Activated CD4-positive, alpha-beta memory T cell treated with anti-CD3 and anti-CD28 coated beads, Interleukin-2, amount 10 ng/mL, durations not matched to agents 7 days and 5 days (primary cell): ENCODE measurements around the gene TMEM59L. TPM values are rescaled to one million over a fixed set of nuclear protein-coding genes. Genes with fewer than 3 reads are reported as not detected.

Experiments used
- CTCF ChIA-PET: fragments of 350-600 bp; sonication (Branson Sonifier 250); formaldehyde crosslinking; loops from one replicate; lab custom pipeline; 2021; ENCODE audit warnings: antibody characterized with exemption, inconsistent platforms; lab: Charles Lee
- POLR2A ChIA-PET: fragments of 350-600 bp; sonication (Branson Sonifier 250); formaldehyde crosslinking; loops from one replicate; lab custom pipeline; 2021; ENCODE audit warnings: antibody characterized with exemption; lab: Charles Lee
- DNase-seq: peaks from one replicate; pipeline ENCODE4 v3.0.0-alpha.2; 2020
- H3K27ac Mint-ChIP-seq: one replicate; pipeline ENCODE4 v1.8.0; 2021; ENCODE audit warnings: mild to moderate bottlenecking, mixed read lengths
- H3K27me3 Mint-ChIP-seq: one replicate; pipeline ENCODE4 v1.8.0; 2021; ENCODE audit warnings: mixed read lengths
- H3K36me3 Mint-ChIP-seq: one replicate; pipeline ENCODE4 v1.8.0; 2021; ENCODE audit warnings: low read depth, mixed read lengths
- H3K4me1 Mint-ChIP-seq: one replicate; pipeline ENCODE4 v1.8.0; 2021; ENCODE audit warnings: mixed read lengths
- H3K4me3 Mint-ChIP-seq: one replicate; pipeline ENCODE4 v1.8.0; 2021; ENCODE audit warnings: mild to moderate bottlenecking, mixed read lengths
- H3K9me3 Mint-ChIP-seq: one replicate; pipeline ENCODE4 v1.8.0; 2021; ENCODE audit warnings: mixed read lengths
- total RNA-seq, 2 experiments: library from RNA; stranded (reverse); gene quantifications; one replicate each; pipeline ENCODE4 v1.2.3, GENCODE V29; 2021

The TMEM59L gene
- total RNA-seq, 2 experiments from 2014 or later, result 0.13 TPM; not detected in 1

- no peaks in the 10 kb centered on the region for H3K36me3 Mint-ChIP-seq
- H3K27ac Mint-ChIP-seq, result no peak overlapping the region
- no peak overlapping the region for H3K4me3 Mint-ChIP-seq
- POLR2A ChIA-PET, result no interaction called here
- H3K9me3 Mint-ChIP-seq, result no peaks in the 10 kb centered on the region
- CTCF ChIA-PET, result no interaction called here
- H3K27me3 Mint-ChIP-seq, result peaks cover 25% of the 10 kb centered on the region
- peaks cover 6% of the 10 kb centered on the region for H3K4me1 Mint-ChIP-seq
- DNase-seq, result no peak
Observed at GRCh38 chr19:18618236-18618635, 5.6 kb downstream of the TMEM59L start.

GRCh38 chr19:18620311-18620710 lies 7.6 kb downstream of the TMEM59L start:
- H3K27ac Mint-ChIP-seq, result no peak overlapping the region
- H3K27me3 Mint-ChIP-seq, result peaks cover 5% of the 10 kb centered on the region
- no peak for DNase-seq
- no peaks in the 10 kb centered on the region for H3K9me3 Mint-ChIP-seq
- CTCF ChIA-PET, result no interaction called here
- no peaks in the 10 kb centered on the region for H3K36me3 Mint-ChIP-seq
- H3K4me3 Mint-ChIP-seq, result no peak overlapping the region
- peaks cover 2% of the 10 kb centered on the region for H3K4me1 Mint-ChIP-seq
- POLR2A ChIA-PET, result no interaction called here

GRCh38 chr19:18620902-18621301 lies 8.2 kb downstream of the TMEM59L start:
- DNase-seq, result no peak
- no peak overlapping the region for H3K4me3 Mint-ChIP-seq
- ChIA-PET CTCF (no interaction called here), POLR2A (no interaction called here)
- H3K27me3 Mint-ChIP-seq, result peaks cover 3% of the 10 kb centered on the region
- H3K27ac Mint-ChIP-seq, result no peak overlapping the region
- no peaks in the 10 kb centered on the region for H3K36me3 Mint-ChIP-seq
- H3K4me1 Mint-ChIP-seq, result peaks cover 2% of the 10 kb centered on the region
- H3K9me3 Mint-ChIP-seq, result no peaks in the 10 kb centered on the region

- no peak overlapping the region for H3K27ac Mint-ChIP-seq
- H3K9me3 Mint-ChIP-seq, result no peaks in the 10 kb centered on the region
- DNase-seq, result no peak
- H3K36me3 Mint-ChIP-seq, result no peaks in the 10 kb centered on the region
- H3K4me1 Mint-ChIP-seq, result peaks cover 2% of the 10 kb centered on the region
- H3K4me3 Mint-ChIP-seq, result no peak overlapping the region
- peaks cover 6% of the 10 kb centered on the region for H3K27me3 Mint-ChIP-seq
- ChIA-PET CTCF (no interaction called here), POLR2A (no interaction called here)
Observed at GRCh38 chr19:18626906-18627305, 14.2 kb downstream of the TMEM59L start.

GRCh38 chr19:18629166-18630088 lies 16.8 kb downstream of the TMEM59L start:
- Mint-ChIP-seq H3K27ac (no peak overlapping the region), H3K4me1 (no peaks in the 10 kb centered on the region), H3K9me3 (no peaks in the 10 kb centered on the region), H3K27me3 (peaks cover 10% of the 10 kb centered on the region), H3K36me3 (no peaks in the 10 kb centered on the region), H3K4me3 (no peak overlapping the region)
- POLR2A ChIA-PET, result no interaction called here
- no peak for DNase-seq
- CTCF ChIA-PET, result interaction anchor here (0.9 to 1.0 kb wide), 2 partner anchors 15 to 35 kb away, joined by 3 read pairs; no protein-coding TSS in a partner anchor

GRCh38 chr19:18633321-18633720 lies 20.7 kb downstream of the TMEM59L start:
- CTCF ChIA-PET, result no interaction called here
- Mint-ChIP-seq H3K27ac (no peak overlapping the region), H3K27me3 (peaks cover 13% of the 10 kb centered on the region), H3K9me3 (no peaks in the 10 kb centered on the region), H3K4me3 (no peak overlapping the region), H3K4me1 (peaks cover 29% of the 10 kb centered on the region), H3K36me3 (no peaks in the 10 kb centered on the region)
- POLR2A ChIA-PET, result interaction anchor here (1.4 kb wide), 1 partner anchor 199 kb away, joined by 4 read pairs; the partner anchor contains the start of gene UPF1
- DNase-seq, result no peak

- Mint-ChIP-seq H3K27ac (no peak overlapping the region), H3K4me3 (no peak overlapping the region), H3K4me1 (peaks cover 36% of the 10 kb centered on the region), H3K9me3 (no peaks in the 10 kb centered on the region), H3K36me3 (no peaks in the 10 kb centered on the region), H3K27me3 (peaks cover 12% of the 10 kb centered on the region)
- ChIA-PET POLR2A (interaction anchor here (1.1 to 2.0 kb wide), 4 partner anchors 63 to 285 kb away, joined by 3 to 4 read pairs (median 4); partner anchors contain the start of genes COPE, DDX49, FKBP8 and UBA52), CTCF (interaction anchor here (0.7 kb wide), 1 partner anchor 45 kb away, joined by 3 read pairs; no protein-coding TSS in a partner anchor)
- no peak for DNase-seq
Observed at GRCh38 chr19:18634612-18635297, 22.1 kb downstream of the TMEM59L start.

- ChIA-PET CTCF (no interaction called here), POLR2A (interaction anchor here (1.1 to 2.0 kb wide), 3 partner anchors 64 to 284 kb away, joined by 3 to 4 read pairs (median 3); partner anchors contain the start of genes COPE, DDX49, FKBP8 and UBA52)
- Mint-ChIP-seq H3K27me3 (peaks cover 9% of the 10 kb centered on the region), H3K4me1 (peaks cover 37% of the 10 kb centered on the region), H3K27ac (peak overlapping the region; percentile 89), H3K9me3 (no peaks in the 10 kb centered on the region), H3K36me3 (no peaks in the 10 kb centered on the region), H3K4me3 (peak overlapping the region; percentile 80)
- DNase-seq, result no peak
Observed at GRCh38 chr19:18635831-18636182, 23.1 kb downstream of the TMEM59L start.

GRCh38 chr19:18636183-18636968 lies 23.7 kb downstream of the TMEM59L start:
- POLR2A ChIA-PET, result no interaction called here
- Mint-ChIP-seq H3K9me3 (no peaks in the 10 kb centered on the region), H3K4me3 (peak overlapping the region; percentile 80), H3K4me1 (peaks cover 37% of the 10 kb centered on the region), H3K27me3 (peaks cover 9% of the 10 kb centered on the region), H3K36me3 (no peaks in the 10 kb centered on the region), H3K27ac (peak overlapping the region; percentile 89)
- DNase-seq, result peak; percentile 99
- CTCF ChIA-PET, result no interaction called here

GRCh38 chr19:18636969-18637629 lies 24.4 kb downstream of the TMEM59L start, which contains the start of gene KLHL26:
Gene KLHL26 (plus strand): TSS chr19:18637028. CDS start chr19:18637055, 27 bp downstream.
- ChIA-PET POLR2A (no interaction called here), CTCF (no interaction called here)
- Mint-ChIP-seq H3K4me3 (peak within 1 kb of the TSS; percentile 80), H3K36me3 (no peaks in the 10 kb centered on the region), H3K27ac (peak within 1 kb of the TSS; percentile 89), H3K4me1 (peaks cover 37% of the 10 kb centered on the region), H3K9me3 (no peaks in the 10 kb centered on the region), H3K27me3 (peaks cover 9% of the 10 kb centered on the region)
- DNase-seq, result no peak

- Mint-ChIP-seq H3K9me3 (no peaks in the 10 kb centered on the region), H3K27me3 (peaks cover 9% of the 10 kb centered on the region), H3K4me3 (peak overlapping the region; percentile 80), H3K4me1 (peaks cover 37% of the 10 kb centered on the region), H3K36me3 (no peaks in the 10 kb centered on the region), H3K27ac (peak overlapping the region; percentile 42)
- CTCF ChIA-PET, result no interaction called here
- POLR2A ChIA-PET, result no interaction called here
- no peak for DNase-seq
Observed at GRCh38 chr19:18637673-18638630, 25.3 kb downstream of the TMEM59L start.
